ENCODE data around the gene TRAF3.
"Not testable (repeated sequence)": the region's sequence is repeated elsewhere in the genome, so short reads cannot be mapped to it uniquely, and the experiment has no call there.

The TRAF3 gene

DNA sequence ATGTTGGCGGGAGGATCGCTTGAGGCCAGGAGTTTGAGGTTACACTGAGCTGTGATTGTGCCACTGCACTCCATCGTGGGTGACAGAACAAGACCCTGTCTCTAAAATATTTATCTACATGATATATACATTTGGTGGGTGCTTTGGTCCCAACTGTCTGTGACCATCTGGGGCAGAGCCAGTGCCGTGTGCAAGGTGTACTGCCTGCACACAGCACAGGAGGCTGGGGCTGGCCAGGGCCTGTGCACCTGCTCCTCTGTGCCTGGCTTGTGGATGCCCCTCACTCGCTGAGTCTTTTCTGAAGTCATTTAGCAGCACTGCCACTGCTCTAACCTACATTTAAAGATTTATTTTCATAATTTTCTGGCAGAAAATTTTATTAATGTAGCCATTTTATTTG lies 58.7 kb downstream of the TRAF3 start:
- TF ChIP-seq, protein P1, sequence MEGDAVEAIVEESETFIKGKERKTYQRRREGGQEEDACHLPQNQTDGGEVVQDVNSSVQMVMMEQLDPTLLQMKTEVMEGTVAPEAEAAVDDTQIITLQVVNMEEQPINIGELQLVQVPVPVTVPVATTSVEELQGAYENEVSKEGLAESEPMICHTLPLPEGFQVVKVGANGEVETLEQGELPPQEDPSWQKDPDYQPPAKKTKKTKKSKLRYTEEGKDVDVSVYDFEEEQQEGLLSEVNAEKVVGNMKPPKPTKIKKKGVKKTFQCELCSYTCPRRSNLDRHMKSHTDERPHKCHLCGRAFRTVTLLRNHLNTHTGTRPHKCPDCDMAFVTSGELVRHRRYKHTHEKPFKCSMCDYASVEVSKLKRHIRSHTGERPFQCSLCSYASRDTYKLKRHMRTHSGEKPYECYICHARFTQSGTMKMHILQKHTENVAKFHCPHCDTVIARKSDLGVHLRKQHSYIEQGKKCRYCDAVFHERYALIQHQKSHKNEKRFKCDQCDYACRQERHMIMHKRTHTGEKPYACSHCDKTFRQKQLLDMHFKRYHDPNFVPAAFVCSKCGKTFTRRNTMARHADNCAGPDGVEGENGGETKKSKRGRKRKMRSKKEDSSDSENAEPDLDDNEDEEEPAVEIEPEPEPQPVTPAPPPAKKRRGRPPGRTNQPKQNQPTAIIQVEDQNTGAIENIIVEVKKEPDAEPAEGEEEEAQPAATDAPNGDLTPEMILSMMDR (IDR thresholded peaks at IDR 0.05; ENCODE audit: low read length, missing control alignments): no peak
- no peak for DNase-seq (ENCODE audit: low read depth)
- no peak overlapping the region for H3K4me3 ChIP-seq (replicated peaks; ENCODE audit: low read depth, low read length)

DNA sequence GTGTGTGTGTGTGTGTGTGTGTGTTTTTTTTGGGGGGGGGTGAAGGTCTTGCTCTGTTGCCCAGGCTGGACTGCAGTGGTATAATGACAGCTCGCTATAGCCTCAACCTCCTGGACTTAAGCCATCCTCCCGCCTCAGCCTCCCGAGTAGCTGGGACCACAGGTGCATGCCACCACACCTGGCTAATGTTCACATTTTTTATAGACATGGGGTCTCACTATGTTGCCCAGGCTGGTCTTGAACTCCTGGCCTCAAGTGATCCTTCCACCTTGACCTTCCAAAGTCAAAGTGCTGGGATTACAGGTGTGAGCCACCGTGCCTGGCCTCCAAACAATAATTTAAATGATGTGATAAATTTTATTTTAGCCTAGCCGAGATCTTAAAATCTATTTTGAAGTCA lies 59.9 kb downstream of the TRAF3 start:
- DNase-seq (ENCODE audit: low read depth); H3K4me3 ChIP-seq (replicated peaks; ENCODE audit: low read depth, low read length): not testable (repeated sequence)

DNA sequence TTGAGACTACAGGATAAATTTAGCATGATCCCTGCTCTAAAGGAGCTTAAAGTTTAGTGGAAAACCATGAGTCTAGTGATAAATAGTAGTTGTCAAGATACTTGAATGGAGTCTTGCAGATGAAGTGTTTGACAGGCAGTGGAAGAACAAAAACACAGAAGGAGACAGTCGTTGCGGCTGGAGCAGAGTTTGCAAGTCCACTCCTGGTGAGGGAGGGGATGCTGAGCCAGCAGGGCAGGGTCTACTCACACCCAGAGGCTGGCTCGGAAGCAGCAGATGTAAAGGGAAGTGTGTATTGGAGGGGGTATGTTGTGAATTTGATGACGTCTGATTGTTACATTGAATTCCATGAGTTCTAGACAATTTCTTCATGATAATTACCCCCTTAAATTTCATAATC lies 61.3 kb downstream of the TRAF3 start:
- DNase-seq (ENCODE audit: low read depth): no peak
- TF ChIP-seq, protein P1 (IDR thresholded peaks at IDR 0.05; ENCODE audit: low read length, missing control alignments): no peak
- H3K4me3 ChIP-seq (replicated peaks; ENCODE audit: low read depth, low read length): no peak overlapping the region

DNA sequence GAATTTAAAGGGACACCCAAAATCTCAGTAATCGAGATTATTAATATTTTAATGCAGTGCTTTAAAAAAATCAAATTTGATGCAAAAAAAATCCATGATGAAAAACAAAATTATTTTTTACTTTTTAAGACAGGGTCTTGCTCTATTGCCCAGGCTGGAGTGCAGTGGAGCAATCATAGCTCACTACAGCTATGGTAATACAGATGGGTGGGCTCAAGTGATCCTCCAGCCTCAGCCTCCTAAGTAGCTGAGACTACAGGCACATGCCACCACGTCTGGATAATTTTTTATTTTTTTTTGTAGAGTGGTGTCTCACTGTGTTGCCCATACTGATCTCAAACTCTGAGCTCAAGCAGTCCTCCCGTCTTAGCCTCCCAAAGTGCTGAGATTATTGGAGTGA lies 62.9 kb downstream of the TRAF3 start:
- no peak overlapping the region for H3K4me3 ChIP-seq (replicated peaks; ENCODE audit: low read depth, low read length)
- DNase-seq (ENCODE audit: low read depth): no peak
- TF ChIP-seq, protein P1 (IDR thresholded peaks at IDR 0.05; ENCODE audit: low read length, missing control alignments): no peak

DNA sequence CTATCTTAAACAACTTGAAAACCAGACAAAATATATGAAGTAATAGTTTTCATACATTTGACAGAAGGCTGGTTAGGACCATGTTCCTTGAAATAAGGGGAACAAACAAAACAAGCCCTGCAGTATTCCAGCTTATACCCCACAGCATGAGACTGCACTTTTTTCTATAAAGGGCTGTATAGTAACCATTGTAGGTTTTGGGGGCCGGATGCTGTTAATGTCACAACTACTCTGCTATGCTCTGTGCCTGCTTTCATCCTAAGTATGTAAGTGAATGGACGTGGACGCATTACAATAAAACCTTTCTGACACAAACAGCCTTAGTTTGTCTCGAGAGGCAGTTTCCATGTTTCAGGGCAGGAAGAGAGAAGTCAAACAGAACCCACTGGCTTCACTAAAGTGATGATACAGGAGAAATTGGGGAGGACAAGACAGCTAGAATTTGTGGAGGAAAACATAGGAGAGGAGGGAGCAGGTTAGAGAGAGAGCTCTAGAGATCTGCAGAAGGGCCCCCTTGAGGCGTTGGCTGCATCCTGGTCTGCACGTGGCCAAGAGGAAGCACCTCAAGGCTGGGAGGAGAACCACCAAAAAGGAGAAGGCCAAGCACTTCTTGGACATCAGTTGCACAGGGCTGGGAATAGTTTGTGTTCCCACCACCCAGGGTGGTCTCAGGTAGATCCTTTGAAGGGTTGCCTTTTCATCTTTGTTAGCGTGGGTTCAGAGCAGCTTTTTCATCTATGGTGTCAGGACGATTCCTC lies 63.7 kb downstream of the TRAF3 start:
- no peak overlapping the region for H3K4me3 ChIP-seq (replicated peaks; ENCODE audit: low read depth, low read length)
- no peak for DNase-seq (ENCODE audit: low read depth)
- TF ChIP-seq, protein P1 (IDR thresholded peaks at IDR 0.05; ENCODE audit: low read length, missing control alignments): no peak

DNA sequence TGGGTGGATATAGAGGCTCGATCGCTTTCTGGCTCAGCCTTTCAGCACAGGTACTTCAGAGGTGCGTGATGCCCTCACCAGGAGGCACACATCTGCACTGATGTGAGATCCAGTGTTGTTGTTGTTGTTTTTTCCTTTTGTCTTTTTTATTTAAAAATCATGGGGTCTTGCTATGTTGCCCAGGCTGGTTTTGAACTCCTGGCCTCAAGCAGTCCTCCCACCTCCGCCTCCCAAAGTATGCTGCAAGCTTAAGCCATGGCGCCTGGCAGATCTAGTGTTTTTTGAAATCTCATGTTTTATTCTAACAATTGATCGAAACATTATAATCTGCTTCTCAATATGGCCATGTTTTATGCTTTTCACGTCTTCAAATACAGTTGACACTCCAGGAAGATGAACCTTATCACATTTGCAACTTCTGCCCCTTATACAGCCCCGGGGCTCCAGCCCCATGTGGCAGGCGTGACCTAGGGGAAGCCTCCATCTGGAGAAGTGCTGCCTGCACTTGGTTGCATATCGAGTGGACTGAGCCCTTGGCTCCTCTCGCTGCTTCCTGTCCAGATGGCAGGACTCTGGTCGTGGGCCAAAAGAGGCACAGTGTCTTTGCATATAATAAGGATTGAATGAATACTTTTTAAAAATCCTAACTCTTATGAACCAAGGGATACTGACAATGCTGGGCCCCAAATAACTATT lies 71.7 kb downstream of the TRAF3 start:
- H3K4me3 ChIP-seq (replicated peaks; ENCODE audit: low read depth, low read length): no peak overlapping the region
- no peak for DNase-seq (ENCODE audit: low read depth)
- TF ChIP-seq, protein P1 (IDR thresholded peaks at IDR 0.05; ENCODE audit: low read length, missing control alignments): no peak

DNA sequence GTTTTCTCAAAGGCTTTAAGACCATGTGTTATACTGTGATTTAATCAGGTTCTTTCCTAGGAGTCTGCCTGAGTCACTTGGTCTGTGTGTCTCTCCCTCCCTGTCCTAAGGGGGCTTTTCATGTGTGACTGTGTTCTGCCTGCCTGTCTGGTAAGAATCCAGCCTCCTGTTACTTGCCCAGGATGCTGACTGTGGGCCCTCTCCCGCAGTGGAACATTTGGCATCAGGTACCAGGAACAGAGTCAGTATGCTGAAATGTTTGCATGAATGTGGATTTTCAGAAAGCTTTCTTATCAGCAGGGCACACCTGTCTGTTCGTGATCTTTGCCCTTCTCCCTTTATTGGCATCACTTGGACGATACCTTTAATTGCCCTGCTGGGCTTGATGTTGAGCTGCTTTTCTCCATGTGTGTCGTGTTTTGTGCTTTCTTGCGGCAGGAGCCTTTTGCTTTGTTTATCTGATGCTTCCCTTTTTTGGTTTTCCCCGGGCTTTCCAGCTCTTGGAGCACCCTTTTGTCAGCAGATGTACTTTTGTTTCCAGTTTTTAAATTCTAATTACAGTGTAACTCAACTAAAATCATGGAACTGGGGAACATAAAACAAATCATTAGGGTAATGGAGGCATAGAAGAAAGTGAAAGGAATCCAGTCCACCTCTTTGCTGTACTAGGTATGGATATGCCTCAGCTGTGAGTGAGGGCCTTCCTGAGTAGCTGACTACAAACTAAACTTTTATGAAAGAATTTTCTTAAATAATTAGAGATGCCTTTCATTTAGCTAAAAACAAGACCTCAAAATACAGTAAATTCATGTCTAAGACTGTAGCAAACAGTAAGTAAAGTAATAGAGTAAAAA lies 72.5 kb downstream of the TRAF3 start:
- no peak overlapping the region for H3K4me3 ChIP-seq (replicated peaks; ENCODE audit: low read depth, low read length)
- DNase-seq (ENCODE audit: low read depth): peak; percentile 55
- TF ChIP-seq, protein P1 (IDR thresholded peaks at IDR 0.05; ENCODE audit: low read length, missing control alignments): no peak

All from fibroblast of pulmonary artery (primary cell).